Vagina (tissue), 2 donors: ENCODE results near the gene MAP2K2.

Experiments used
- CTCF ChIP-seq, 3 experiments: fragments of 450-650 bp in 2 of 3; fragments of 200-600 bp in 1 of 3; sonication (generic) in 1 of 3; IDR thresholded peaks; one replicate each; pipeline ENCODE4 v1.5.1; 2017 to 2019; ENCODE audit warnings: antibody characterized with exemption in 3 of 3, mild to moderate bottlenecking in 2 of 3, moderate library complexity in 2 of 3
- POLR2A ChIP-seq, 2 donors: fragments of 450-650 bp; IDR thresholded peaks; one replicate each; pipeline ENCODE4 v1.6.1; 2017; ENCODE audit warnings: antibody characterized with exemption in 2 of 2, mild to moderate bottlenecking in 2 of 2, moderate library complexity in 2 of 2
- POLR2AphosphoS5 ChIP-seq, 2 donors: sonication (generic); formaldehyde crosslinking; IDR thresholded peaks; one replicate each; pipeline ENCODE4 v1.9.0; 2017; ENCODE audit warnings: antibody characterized with exemption in 2 of 2, mild to moderate bottlenecking in 2 of 2, low read depth in 1 of 2; ENCODE audit not compliant: insufficient read depth in 1 of 2

- no peak for TF ChIP-seq POLR2A (IDR thresholded peaks at IDR 0.05)
- no peak for TF ChIP-seq CTCF (IDR thresholded peaks at IDR 0.05)
- no peak for TF ChIP-seq POLR2AphosphoS5 (IDR thresholded peaks at IDR 0.05; ENCODE audit: insufficient read depth in 1 of 2, low read depth in 1 of 2)
Observed at GRCh38 chr19:4055209-4055552, 68.7 kb downstream of the MAP2K2 start.
